ENCODE results near the gene CAPN9. TPM values are rescaled to one million over a fixed set of nuclear protein-coding genes. Genes with fewer than 3 reads are reported as not detected.

Gene CAPN9
- total RNA-seq, 2 experiments from 2014 or later, result not detected

DNA sequence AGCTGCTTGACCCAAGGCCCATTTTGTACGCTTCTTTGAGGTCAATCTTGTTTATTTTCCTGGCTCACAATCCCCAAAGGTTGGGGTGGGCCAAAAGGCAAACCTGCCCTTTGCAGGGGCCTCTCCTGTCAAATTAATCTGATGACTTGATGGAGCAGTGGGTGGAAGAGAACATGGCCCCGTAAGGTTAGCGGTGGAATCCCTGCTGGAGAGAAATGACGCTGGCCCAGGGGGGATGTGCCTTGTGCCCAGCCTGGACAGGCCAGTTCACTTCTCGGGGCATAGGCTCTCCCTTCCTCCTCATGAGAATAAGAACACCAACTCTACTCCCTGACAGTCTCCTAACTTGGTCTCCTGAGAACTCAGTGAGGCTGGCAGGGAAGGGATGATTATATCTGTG, 80.6 kb downstream of the CAPN9 start:
- ATAC-seq (no peak), DNase-seq (no peak)
- CTCF ChIA-PET, result no interaction called here
- Mint-ChIP-seq H3K27ac (no peak overlapping the region), H3K9me3 (peaks cover 6% of the 10 kb centered on the region), H3K4me3 (no peak overlapping the region), H3K27me3 (no peaks in the 10 kb centered on the region), H3K4me1 (ENCODE audit: low read depth) (no peaks in the 10 kb centered on the region), H3K36me3 (ENCODE audit: low read depth) (no peaks in the 10 kb centered on the region)
- intact Hi-C loops (cut with micrococcal nuclease), result no loop called here
- POLR2A ChIA-PET, result no interaction called here
- TF ChIP-seq CTCF (IDR thresholded peaks at IDR 0.05), result no peak

DNA sequence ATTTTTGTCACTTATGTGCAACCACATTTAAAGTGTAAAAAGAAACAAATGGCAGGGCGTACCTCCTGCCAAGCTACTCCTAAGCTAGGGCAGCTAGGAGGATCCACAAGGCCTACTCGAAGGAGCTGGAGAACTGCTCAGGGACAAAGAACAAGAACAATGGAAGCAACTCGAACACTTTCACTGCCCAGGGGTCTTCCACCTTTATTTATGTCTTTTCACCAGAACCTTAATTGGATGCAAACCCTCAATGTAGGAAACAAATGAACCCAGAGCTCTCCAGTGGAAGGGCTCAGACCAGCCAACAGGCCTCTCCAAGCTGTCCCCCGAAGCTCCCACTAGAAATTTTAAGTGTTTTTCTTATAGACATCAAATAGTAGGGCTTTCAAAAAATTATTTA, 81.2 kb downstream of the CAPN9 start:
- ATAC-seq, result no peak
- Mint-ChIP-seq H3K9me3 (peaks cover 6% of the 10 kb centered on the region), H3K4me1 (ENCODE audit: low read depth) (no peaks in the 10 kb centered on the region), H3K36me3 (ENCODE audit: low read depth) (no peaks in the 10 kb centered on the region), H3K27me3 (peaks cover 2% of the 10 kb centered on the region), H3K4me3 (no peak overlapping the region), H3K27ac (no peak overlapping the region)
- ChIA-PET POLR2A (no interaction called here), CTCF (no interaction called here)
- intact Hi-C loops (cut with micrococcal nuclease), result no loop called here
- DNase-seq, result no peak
- TF ChIP-seq CTCF (IDR thresholded peaks at IDR 0.05), result no peak

DNA sequence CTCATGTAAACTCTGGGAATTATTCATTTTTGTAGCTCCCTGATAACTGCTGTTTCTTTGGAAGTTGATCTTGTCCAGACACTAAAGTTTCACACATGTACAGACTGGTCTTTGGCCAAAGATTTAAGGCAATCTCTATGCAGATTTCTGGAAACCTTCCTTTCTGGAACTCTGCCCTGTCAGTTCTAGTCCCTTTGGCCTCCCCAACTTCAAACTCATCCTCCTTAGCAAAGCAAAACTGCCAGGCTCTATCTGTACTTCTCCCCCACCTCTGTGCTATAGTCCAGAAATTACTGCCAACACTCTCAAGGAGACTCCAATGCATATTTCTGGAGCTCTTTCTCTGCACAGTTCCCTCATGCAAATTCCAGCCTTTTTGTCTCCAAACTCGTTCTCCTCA, 84.6 kb downstream of the CAPN9 start:
- ATAC-seq, result no peak
- ChIA-PET CTCF (no interaction called here), POLR2A (no interaction called here)
- intact Hi-C loops (cut with micrococcal nuclease), result no loop called here
- no peak for DNase-seq
- no peak for TF ChIP-seq CTCF (IDR thresholded peaks at IDR 0.05)
- Mint-ChIP-seq H3K36me3 (ENCODE audit: low read depth) (no peaks in the 10 kb centered on the region), H3K27me3 (peaks cover 2% of the 10 kb centered on the region), H3K9me3 (peaks cover 6% of the 10 kb centered on the region), H3K4me1 (ENCODE audit: low read depth) (no peaks in the 10 kb centered on the region), H3K4me3 (no peak overlapping the region), H3K27ac (no peak overlapping the region)

DNA sequence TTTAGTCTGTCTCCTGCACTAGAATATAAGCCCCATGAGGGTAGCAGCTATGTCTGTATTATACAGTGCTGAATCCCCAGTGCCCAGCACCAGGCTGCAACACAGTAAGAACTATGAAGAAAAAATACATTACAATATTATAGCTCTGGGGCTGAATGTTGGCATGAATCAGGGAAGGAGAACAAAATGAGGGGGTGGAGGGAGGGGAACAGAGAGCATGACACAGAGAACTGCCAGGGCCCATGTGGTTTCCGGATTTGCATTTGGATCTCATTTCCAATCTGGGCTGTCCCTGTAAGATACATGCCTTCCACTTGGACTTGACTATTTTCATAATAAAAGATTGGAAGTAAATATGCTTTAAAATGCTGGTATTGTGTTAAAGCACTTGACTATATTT, 85.3 kb downstream of the CAPN9 start:
- Mint-ChIP-seq H3K4me1 (ENCODE audit: low read depth) (no peaks in the 10 kb centered on the region), H3K9me3 (peaks cover 6% of the 10 kb centered on the region), H3K36me3 (ENCODE audit: low read depth) (no peaks in the 10 kb centered on the region), H3K27ac (no peak overlapping the region), H3K27me3 (peaks cover 2% of the 10 kb centered on the region), H3K4me3 (no peak overlapping the region)
- CTCF ChIA-PET, result no interaction called here
- intact Hi-C loops (cut with micrococcal nuclease), result no loop called here
- DNase-seq (no peak), ATAC-seq (no peak)
- POLR2A ChIA-PET, result no interaction called here
- TF ChIP-seq CTCF (IDR thresholded peaks at IDR 0.05), result no peak

DNA sequence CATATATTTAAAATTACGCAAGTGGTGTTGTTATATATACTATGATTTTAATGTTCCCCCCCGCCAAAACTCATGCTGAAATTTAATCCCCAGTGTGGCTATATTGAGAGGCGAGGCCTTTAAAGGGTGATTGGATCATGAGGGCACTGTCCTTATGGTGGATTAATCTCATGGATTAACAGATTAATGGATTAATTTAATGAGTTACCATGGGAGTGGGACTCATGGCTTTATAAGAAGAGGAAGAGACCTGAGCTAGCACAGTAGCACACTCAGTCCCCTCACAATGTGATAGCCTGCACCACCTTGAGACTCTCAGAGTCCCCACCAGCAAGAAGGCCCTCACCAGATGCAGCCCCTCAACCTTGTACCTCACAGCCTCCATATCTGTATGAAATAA, 86.3 kb downstream of the CAPN9 start:
- H3K9me3 Mint-ChIP-seq, result peaks cover 6% of the 10 kb centered on the region
- intact Hi-C loops (cut with micrococcal nuclease), result no loop called here
- H3K36me3 Mint-ChIP-seq (ENCODE audit: low read depth), result peaks cover 3% of the 10 kb centered on the region
- H3K27ac Mint-ChIP-seq, result no peak overlapping the region
- TF ChIP-seq CTCF (IDR thresholded peaks at IDR 0.05), result no peak
- ATAC-seq (no peak), DNase-seq (no peak)
- POLR2A ChIA-PET, result no interaction called here
- no peaks in the 10 kb centered on the region for H3K4me1 Mint-ChIP-seq (ENCODE audit: low read depth)
- peaks cover 2% of the 10 kb centered on the region for H3K27me3 Mint-ChIP-seq
- CTCF ChIA-PET, result no interaction called here
- H3K4me3 Mint-ChIP-seq, result no peak overlapping the region

Data from activated CD8-positive, alpha-beta T cell treated with anti-CD3 and anti-CD28 coated beads for 36 hours (primary cell).